CD4-positive, alpha-beta T cell treated with Interleukin-15 for 4 hours (primary cell): ENCODE data around the gene C5.
"Not testable (repeated sequence)": the region's sequence is repeated elsewhere in the genome, so short reads cannot be mapped to it uniquely, and the experiment has no call there.

ENCODE experiments used
- DNase-seq: peaks from one replicate; pipeline ENCODE4 v3.0.0-alpha.2; 2020; ENCODE audit warnings: low spot score

Gene C5

DNA sequence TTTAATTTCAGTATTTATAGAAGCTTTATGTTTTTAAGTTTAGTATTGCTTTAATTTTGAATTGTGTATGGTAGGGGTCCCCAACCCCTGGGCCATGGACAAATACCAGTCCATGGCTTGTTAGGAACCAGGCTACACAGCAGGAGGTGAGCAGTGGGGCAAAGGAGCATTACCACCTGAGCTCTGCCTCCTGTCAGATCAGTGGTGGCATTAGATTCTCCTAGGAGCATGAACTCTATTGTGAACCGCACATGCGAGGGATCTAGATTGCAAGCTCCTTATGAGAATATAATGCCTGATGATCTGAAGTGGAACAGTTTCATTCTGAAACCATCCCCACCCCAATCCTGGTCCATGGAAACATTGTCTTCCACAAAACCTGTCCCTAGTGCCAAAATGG, 1.9 kb downstream of the C5 start:
- DNase-seq, result no peak

GRCh38 chr9:121038804-121039203, 11.3 kb downstream of the C5 start:
- no peak for DNase-seq

- no peak for DNase-seq
These were observed 11.7 kb downstream of the C5 start for GRCh38 chr9:121038362-121038761.

- not testable (repeated sequence) for DNase-seq
These were observed 14.4 kb downstream of the C5 start for GRCh38 chr9:121035717-121036116.

- no peak for DNase-seq
These were observed 15.5 kb downstream of the C5 start for GRCh38 chr9:121034529-121034928.

- DNase-seq, result no peak
These were observed 20.6 kb downstream of the C5 start for GRCh38 chr9:121029469-121029868.

DNA sequence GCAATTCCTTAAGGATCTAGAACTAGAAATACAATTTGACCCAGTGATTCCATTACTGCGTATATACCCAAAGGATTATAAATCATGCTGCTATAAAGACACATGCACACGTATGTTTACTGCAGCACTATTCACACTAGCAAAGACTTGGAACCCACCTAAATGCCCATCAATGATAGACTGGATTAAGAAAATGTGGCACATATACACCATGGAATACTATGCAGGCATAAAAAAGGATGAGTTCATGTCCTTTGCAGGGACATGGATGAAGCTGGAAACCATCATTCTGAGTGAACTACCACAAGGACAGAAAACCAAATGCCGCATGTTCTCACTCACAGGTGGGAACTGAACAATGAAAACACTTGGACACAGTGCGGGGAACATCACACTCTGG, 21.8 kb downstream of the C5 start:
- not testable (repeated sequence) for DNase-seq

DNA sequence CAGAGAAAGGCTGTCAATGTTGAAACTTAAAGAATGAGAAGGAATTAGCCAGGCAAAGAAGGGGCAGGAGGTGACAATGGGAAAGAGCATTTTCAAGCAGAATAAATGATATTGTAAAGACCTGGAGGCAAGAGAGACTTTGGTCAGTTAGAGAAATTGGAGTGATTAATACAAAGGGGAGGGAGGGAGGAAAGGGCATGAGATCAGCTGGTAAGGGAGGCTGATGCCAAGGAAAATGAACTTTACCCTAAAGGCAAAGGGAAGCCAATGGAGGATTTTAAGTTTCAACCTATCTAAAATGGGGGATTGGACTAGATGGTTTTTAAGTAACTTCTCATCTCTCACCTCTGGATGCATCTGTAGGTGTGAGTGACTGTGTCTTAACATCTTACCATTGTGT, 23.3 kb downstream of the C5 start:
- no peak for DNase-seq

DNA sequence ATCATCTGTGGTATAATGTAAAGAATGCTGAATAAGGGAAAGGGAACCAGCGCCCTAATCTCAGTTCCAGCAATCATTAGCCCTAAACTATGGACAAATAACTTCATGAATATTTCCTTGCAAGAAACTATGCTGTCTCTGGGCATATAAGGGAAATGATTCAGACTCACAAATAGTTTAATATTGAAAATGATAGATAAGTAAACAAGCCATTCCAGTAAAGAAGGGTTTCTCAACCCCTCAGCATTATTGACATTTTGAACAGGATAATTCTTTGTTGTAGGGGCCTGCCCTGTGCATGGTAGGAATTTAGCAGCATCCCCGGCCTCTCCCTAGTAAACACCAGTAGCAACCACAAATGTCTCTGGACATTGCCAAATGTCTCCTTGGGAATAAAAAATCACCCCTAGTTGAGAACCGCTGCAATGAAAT, 23.8 kb downstream of the C5 start:
- DNase-seq, result no peak

GRCh38 chr9:121024237-121024636, 25.8 kb downstream of the C5 start:
- DNase-seq, result no peak

DNA sequence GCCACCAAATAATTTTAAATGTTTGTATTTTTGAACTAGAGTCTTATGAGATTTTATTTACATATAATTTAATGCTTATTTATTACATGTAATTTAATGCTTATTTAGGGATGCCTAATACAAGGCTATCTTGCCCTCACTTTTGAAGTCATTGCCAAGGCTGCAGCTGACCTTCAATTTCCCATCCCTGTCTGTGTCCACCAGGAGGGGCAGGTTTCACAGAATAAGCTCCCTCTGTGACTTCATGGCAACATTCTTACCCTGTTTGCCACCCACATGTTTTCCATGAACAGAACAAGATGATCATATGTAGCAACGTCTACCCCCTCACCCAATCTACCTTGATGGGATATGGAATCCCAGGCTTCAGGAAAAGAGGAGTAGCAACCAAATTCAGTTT, 27.0 kb downstream of the C5 start:
- DNase-seq, result no peak

- DNase-seq, result no peak
These were observed 28.8 kb downstream of the C5 start for GRCh38 chr9:121021301-121021700.

DNA sequence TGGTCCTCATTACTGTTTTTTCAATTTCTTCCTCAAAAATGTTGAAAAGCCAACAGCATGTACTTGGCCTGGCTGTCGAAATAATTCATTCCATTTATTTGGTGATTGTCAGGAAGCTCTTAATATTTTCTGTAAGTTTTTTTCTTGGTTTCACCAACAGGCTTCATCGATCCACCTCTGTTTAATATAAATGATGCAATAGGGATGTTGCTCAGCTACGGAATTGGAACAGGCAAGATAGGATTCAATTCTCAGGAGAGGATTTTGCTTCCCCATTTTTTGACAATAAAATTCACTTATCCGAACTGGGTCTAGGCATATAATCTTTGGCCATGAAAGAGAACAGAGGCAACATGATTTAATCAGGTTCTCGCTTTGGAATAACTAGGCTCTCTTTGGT, 30.8 kb downstream of the C5 start:
- no peak for DNase-seq

GRCh38 chr9:121013911-121014310, 36.2 kb downstream of the C5 start:
- DNase-seq, result no peak

DNA sequence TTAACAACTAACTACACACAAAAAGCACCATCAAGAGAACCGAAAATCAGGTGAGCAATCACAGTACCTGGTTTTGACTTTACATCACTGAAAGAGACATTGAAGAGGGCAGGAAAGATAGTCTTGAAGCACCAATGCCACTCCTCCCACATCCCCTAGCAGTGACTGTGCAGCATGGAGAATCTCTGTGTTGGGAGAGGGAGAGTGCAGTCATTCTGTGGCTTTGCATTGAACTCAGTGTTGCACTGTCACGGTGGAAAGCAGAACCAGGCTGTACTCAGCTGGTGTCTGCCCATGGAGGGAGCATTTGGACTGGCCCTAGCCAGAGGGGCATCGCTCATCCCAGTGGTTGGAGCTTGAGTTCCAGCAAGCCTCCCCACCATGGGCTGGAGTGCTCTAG, 40.4 kb downstream of the C5 start:
- DNase-seq, result no peak

DNA sequence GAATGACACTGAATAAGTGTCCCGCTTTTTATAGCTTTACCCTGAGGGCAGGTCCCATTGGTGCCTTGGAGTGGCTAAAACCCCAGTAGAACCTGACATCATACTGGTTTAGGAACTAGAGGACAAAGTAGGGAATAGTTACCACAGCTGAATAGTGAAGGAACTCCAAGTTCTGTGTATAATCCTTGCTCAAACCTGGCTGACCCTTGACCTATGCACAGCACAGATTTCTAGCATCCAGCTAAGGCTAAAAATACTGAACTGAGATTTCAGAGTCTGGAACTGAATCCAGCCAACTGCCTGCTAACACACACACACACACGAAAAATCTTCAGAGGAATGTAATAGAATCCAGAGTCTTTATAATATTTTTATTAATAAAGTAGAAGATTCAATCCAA, 50.8 kb downstream of the C5 start:
- DNase-seq, result no peak

DNA sequence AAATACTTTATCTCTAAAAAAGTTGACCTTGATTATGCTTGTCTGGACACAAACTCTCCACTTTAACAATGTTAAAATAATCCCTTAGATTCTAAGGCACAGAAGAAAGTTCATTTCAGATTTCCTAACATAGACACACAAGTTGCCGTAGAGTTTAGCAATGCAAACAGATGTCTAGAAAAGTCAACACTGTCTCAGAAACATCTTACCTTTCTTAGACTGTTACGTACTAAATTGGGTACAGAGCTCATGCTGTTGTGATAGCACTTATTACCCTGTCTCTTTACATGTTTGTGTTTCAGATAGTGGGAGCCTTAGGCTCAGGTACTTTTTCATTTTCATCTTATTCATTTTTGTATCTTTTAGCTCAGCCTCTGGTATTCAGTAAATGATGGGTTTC, 52.0 kb downstream of the C5 start:
- no peak for DNase-seq

DNA sequence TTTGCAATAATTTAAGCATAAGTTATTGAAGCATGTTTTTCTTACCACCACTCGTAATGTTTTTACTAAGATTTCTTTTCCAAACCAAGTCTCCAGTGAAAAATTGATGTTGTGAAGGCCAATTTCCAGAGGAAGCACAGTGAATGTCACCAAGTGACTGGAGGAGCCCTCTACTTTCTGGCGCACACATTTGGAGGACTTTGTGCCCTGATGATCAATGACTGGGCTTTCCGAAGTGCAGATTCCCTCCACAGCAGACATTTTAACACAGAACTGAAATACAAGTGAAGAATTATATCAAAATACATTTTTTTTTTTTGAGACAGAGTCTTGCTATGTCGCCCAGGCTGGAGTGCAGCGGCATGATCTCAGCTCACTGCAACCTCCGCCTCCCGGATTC, 52.6 kb downstream of the C5 start:
- DNase-seq, result no peak

DNA sequence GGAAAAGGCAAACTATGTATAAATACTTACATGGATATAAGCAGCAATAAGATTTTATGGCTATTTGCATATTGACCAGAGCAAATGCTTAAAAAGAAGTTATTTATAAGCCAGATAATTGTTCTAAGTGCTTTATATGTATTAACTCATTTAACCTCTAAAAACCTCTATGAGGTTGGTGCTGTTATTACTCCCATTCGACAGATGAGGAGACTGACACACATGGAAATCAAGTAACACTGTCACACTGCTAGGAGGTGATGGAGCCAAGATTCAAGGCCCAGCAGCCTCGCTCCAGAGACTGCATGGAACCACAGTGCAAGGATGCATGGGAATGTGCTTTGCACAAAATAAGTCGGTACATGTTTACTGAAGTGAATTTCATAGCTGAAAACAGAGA, 53.7 kb downstream of the C5 start:
- DNase-seq, result no peak

- no peak for DNase-seq
These were observed 61.0 kb downstream of the C5 start for GRCh38 chr9:120989065-120989464.

- no peak for DNase-seq
These were observed 64.3 kb downstream of the C5 start for GRCh38 chr9:120985819-120986222.

DNA sequence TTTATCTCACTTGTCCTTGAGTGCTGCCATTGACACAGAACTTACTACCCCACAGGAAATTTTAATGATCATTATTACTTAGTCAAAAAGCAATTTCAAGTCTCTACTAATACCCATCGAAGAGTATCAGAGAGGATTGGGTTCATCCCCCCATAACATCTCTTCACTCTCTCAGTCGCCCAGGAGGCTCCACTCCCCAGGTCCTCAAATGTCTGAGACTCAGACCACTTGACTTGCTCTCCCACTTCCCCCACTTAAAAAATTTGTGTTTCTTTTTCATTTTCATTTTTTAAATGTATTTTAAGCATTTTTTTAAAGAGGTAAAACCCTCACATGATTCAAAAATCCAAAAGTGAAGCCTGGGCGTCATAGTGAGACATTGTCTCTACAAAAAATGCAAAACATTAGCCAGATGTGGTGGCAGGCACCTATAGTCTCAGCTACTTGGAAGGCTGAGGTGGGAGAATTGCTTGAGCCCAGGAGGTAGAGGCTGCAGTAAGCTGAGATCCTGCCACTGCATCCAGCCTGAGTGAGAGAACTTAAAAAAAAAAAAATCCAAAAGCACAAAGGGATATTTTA, 66.7 kb downstream of the C5 start:
- no peak for DNase-seq

- no peak for DNase-seq
These were observed 67.2 kb downstream of the C5 start for GRCh38 chr9:120982836-120983235.

DNA sequence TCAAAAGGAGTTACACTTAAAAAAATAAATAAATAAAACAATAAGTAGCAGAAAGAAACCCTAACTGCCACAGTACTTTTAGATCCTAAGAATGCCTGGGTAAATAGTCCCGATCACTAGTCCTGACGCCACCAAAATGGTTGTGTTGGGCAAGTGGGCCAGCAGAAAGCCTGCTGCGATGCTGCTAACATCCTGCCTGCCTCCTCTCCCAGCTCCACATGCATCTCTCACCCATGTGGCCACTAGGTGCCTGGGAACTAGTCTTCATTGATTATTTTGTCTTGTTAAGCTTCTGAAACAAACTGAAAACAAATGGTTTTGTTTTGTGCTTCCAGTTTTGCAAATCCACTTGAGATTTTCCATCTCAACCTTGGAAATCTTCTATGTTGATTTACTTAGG, 69.1 kb downstream of the C5 start:
- no peak for DNase-seq

DNA sequence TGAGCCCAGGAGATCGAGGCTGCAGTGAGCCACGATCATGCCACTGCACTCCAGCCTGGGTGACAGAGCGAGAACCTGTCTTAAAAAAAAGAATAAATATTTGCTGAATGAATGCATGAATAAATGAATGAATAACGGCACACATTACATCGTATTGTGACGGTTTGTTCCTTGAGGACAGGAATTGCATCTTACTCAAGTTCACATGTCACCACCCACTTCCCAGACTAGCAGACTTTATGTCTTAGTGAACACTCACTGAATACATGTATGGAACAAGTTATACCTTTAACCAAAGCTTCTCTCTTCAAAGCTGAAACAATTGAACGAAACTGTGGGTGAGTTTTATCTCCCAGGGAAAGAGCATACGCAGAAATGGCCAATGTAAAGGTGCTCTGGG, 70.3 kb downstream of the C5 start:
- no peak for DNase-seq
